GM12865 (cell line): ENCODE data around the gene PGBD5.
"Not testable (repeated sequence)": the region's sequence is repeated elsewhere in the genome, so short reads cannot be mapped to it uniquely, and the experiment has no call there.

Experiments
- DNase-seq: peaks from one replicate; pipeline ENCODE4 v3.0.0; 2010; ENCODE audit warnings: low read depth
- H3K4me3 ChIP-seq: 2 replicates; pipeline ENCODE4 v1.5.1; 2011; ENCODE audit warnings: mild to moderate bottlenecking, low read depth, low read length, control low read depth
- CTCF ChIP-seq: IDR thresholded peaks from 2 replicates; pipeline ENCODE4 v1.5.1; 2011; ENCODE audit warnings: low read length, control low read depth, low read depth, inconsistent platforms; ENCODE audit not compliant: insufficient read depth; ENCODE audit errors: missing control alignments

PGBD5 gene

GRCh38 chr1:230415405-230416132 is 10.6 kb downstream of the PGBD5 start:
- DNase-seq, result no peak
- no peak for TF ChIP-seq CTCF
- no peak overlapping the region for H3K4me3 ChIP-seq

DNA sequence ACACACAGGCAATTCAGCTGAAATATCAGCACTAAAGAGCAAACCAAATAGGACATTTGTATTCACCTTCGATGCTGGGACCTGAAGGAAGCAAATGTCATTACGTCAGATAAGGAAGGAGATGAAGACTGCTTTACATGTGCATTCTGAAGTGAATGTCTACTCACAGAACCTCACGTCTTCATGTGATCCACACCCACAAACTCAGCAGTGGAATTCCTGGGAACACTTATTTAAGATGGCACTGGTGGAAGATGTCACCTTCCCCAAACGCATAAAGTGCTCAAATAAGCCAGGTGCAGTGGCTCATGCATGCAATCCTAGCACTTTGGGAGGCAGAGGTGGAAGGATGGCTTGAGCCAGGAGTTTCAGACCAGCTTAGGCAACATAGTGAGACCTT is 11.4 kb downstream of the PGBD5 start:
- no peak for DNase-seq
- no peak for TF ChIP-seq CTCF
- no peak overlapping the region for H3K4me3 ChIP-seq

DNA sequence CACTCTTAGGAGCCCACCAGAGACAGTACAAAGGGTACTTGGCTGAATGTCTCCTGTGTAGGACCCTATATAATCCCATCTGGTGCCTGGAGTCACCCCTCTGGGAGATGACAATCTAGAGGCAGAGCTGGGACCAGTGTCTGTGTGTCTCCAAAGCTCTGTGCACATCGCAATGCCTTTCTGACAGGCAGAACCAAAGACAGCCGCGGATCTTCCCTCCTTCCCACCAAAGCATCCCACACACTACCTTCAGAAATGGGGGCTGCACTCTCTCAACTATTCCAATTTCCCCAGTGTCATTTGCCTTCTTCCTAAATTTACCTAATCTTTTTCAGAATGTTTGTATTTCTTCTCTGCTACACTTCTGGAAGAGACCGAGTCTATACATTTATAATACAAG is 12.0 kb downstream of the PGBD5 start:
- no peak for DNase-seq

DNA sequence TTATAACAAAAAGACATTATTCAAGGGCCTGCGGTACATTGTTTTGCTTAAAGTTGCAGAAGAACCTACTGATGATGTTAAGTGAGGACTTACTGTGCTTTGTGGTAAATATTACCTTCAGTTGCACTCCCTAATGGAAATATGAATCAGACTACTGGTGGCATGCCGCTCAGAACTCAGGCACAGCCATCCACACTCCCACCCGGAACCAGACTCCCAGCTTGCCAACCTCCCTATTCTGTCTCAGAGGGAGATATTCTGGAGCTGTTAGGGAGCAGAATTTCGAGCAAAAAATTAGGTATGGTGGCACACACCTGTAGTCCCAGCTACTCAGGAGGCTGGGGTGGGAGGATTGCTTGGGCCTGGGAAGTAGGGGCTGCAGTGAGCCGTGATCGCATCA is 13.1 kb downstream of the PGBD5 start:
- no peak for TF ChIP-seq CTCF
- DNase-seq, result no peak
- H3K4me3 ChIP-seq, result no peak overlapping the region

More for the DNA sequence above, 12.0 kb downstream of the PGBD5 start:
- no peak overlapping the region for H3K4me3 ChIP-seq
- no peak for TF ChIP-seq CTCF

DNA sequence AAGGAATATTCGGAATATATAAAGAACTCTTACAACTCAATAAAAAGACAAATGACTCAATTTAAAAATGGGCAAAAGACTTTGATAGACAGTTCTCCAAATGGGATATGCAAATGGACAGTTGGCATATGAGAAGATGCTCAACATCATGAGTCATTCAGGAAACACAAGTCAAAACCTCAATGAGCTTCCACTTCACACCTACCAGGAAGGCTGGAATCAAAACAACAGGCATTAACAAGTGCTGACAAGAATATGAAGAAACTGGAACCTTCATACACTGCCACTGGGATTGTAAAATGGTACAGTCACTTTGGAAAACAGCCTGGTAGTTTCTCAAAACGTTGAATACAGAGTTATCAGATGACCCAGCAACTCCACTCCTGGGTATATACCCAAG is 17.2 kb downstream of the PGBD5 start:
- TF ChIP-seq CTCF, result no peak
- no peak overlapping the region for H3K4me3 ChIP-seq
- DNase-seq, result no peak

GRCh38 chr1:230407351-230407750 is 18.8 kb downstream of the PGBD5 start:
- TF ChIP-seq CTCF, result no peak
- H3K4me3 ChIP-seq, result no peak overlapping the region
- no peak for DNase-seq

DNA sequence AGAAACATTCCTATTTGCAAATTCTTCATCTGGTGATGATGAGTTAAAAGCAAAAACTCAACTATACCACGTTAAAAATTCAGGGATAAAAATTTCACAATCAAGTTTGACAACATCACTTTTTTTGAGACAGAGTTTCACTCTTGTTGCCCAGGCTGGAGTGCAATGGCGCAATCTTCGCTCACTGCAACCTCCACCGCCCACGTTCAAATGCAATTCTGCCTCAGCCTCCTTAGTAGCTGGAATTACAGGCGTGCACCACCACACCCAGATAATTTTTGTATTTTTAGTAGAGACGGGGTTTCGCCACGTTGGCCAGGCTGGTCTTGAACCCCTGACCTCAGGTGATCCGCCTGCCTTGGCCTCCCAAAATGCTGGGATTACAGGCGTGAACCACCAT is 19.4 kb downstream of the PGBD5 start:
- DNase-seq, H3K4me3 ChIP-seq: not testable (repeated sequence)
